Coronary artery (tissue), 2 donors: ENCODE results near the gene GYPC.
"Not testable (repeated sequence)": the region's sequence is repeated elsewhere in the genome, so short reads cannot be mapped to it uniquely, and the experiment has no call there.

Experiments
- DNase-seq: peaks from one replicate; pipeline ENCODE4 v3.0.0-alpha.2; 2017; ENCODE audit warnings: low spot score
- H3K27ac ChIP-seq, 2 donors: fragments of 200-600 bp; sonication (generic); one replicate each; pipeline ENCODE4 v1.5.1; 2016 to 2019
- H3K4me3 ChIP-seq: fragments of 200-600 bp; sonication (generic); 2 replicates; pipeline ENCODE4 v1.5.1; 2016; ENCODE audit warnings: mild to moderate bottlenecking, moderate library complexity
- CTCF ChIP-seq: fragments of 200-600 bp; sonication (generic); IDR thresholded peaks from one replicate; pipeline ENCODE4 v1.5.1; 2019; ENCODE audit warnings: antibody characterized with exemption

GYPC gene

DNA sequence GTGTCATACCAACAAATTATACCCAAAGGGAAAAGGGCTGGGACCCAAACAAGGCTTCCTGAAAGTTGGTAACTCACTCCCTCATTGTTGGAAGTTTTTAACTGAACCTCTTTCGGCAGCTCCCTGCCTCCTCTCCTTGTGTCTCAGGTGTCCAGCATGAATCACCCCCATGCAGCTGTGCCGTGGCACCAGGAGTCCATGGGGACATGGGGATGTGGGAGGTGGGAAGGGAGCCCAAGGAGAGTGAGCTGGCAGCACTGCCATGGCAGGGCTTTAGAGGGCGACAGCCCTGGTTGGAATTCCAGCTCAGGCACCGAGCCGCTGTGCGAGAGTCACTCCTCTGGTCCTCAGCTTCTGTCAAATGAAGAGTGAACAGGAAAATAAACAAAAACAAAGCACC lies 12.5 kb upstream of the GYPC start:
- Histone ChIP-seq H3K4me3 (no peak overlapping the region), H3K27ac (no peak overlapping the region)
- TF ChIP-seq CTCF, result no peak
- peak; percentile 46 for DNase-seq

DNA sequence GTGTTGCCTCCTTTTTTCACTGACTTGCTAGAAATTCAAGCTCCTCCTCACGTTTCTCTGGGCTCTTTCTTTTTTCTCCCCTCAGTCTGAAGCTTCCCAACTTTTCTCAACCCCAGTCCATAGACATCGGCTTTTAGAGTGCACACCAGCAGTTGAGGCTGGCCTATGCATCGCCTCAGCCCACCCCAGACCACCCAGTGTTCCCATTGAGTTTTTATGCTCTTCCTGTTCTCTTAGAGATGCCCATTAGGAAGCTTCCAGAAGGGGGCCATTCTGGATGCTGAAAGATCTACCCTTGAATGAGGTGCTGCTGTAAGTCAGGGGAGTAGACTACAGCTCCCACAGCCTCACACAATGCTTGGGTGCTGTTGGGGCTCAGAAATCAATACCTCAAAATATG lies 12.0 kb upstream of the GYPC start:
- no peak overlapping the region for H3K4me3 ChIP-seq
- H3K27ac ChIP-seq, result no peak overlapping the region
- no peak for TF ChIP-seq CTCF
- peak; percentile 50 for DNase-seq

DNA sequence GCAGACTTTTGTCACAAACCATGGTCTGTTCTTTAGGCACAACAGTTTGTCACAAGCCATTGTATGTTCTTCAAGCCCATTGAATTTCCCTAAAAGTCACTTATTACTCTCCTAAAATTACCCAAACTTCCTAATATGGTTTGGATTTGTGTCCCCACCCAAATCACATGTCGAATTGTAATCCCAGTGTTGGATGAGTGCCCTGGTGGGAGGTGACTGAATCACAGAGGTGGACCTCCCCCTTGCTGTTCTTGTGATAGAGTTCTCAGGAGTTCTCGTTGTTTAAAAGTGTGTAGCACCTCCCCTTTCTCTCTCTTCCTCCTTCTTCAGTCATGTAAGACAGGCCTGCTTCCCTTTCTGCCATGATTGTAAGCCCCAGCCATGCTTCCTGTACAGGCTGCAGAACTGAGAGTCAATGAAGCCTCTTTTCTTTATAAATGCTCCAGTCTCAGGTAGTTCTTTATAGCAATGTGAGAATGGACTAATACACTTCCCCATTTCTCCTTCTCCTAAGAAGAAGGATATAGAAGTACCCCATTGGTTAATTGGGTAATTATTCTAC lies 11.2 kb upstream of the GYPC start:
- TF ChIP-seq CTCF, result no peak
- no peak for DNase-seq
- Histone ChIP-seq H3K4me3 (no peak overlapping the region), H3K27ac (no peak overlapping the region)

DNA sequence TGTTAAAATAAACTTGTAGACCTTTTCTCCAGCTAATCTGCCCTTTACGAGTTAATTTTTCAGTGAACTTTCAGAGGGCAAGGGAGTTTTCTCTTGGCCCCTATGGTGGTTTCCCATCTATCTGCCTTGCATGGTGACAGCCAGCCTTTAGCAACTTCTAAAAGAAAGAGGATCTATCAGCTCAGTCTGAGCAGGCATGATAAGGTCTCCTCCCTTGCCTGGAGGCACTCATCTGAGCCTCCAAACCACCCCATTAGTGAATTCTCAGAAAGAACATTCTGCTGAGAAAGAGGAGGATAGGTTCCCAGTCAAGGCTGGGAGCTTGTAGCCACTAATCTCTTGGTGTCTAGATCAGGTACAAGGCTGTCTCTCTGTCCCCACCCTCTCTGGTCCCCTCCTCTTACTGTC lies 10.7 kb upstream of the GYPC start:
- no peak overlapping the region for H3K27ac ChIP-seq
- no peak overlapping the region for H3K4me3 ChIP-seq
- DNase-seq, result no peak
- no peak for TF ChIP-seq CTCF

- Histone ChIP-seq H3K4me3 (no peak overlapping the region), H3K27ac (no peak overlapping the region)
- DNase-seq, result no peak
- no peak for TF ChIP-seq CTCF
Measured at GRCh38 chr2:126646026-126646425, 9.9 kb upstream of the GYPC start.

- H3K4me3 ChIP-seq, DNase-seq, H3K27ac ChIP-seq: not testable (repeated sequence)
Measured at GRCh38 chr2:126647714-126648344, 8.1 kb upstream of the GYPC start.

DNA sequence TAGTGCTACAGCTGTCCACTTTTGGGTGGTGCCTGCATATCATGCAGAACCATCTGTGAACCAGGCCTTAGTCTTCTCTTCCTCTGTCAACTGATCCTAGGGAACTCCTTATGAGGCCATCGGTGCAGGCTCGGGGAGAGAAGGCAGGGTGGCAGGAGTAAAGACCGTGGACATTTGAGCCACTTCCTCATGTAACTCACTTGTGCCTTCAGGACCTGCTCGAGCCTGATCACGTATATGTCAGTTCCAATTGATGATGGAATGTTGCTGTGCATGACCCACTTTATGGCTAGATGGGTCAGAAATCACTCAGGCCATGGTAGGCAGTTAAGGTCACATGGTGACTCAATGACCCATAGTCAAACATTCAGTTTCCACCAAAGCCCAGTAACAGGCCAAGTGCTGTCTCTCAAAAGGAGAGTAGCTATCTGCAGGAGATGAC lies 7.6 kb upstream of the GYPC start:
- H3K27ac ChIP-seq, H3K4me3 ChIP-seq, DNase-seq: not testable (repeated sequence)

- DNase-seq, result no peak
- TF ChIP-seq CTCF, result no peak
- H3K4me3 ChIP-seq, result no peak overlapping the region
- H3K27ac ChIP-seq, result no peak overlapping the region
Measured at GRCh38 chr2:126649101-126649500, 6.9 kb upstream of the GYPC start.
